GM20431 (cell line): Measurements from ENCODE around the gene BCORL1.

Experiments used
- in situ Hi-C: fragments of 300-500 bp; cut with MseI, MboI; formaldehyde crosslinking; loops from one replicate; pipeline ENCODE4 v1.15.0; 2020; ENCODE audit warnings: low sequenced_read_pairs; ENCODE audit not compliant: unreplicated experiment

The BCORL1 gene

GRCh38 chrX:130005089-130005807 is 22.8 kb downstream of the BCORL1 start:
- in situ Hi-C loops, result no loop called here

- in situ Hi-C loops, result no loop called here
Measured at GRCh38 chrX:130009658-130010223, 27.3 kb downstream of the BCORL1 start.

- in situ Hi-C loops, result no loop called here
Measured at GRCh38 chrX:130012683-130013082, 30.2 kb downstream of the BCORL1 start.

- in situ Hi-C loops, result no loop called here
Measured at GRCh38 chrX:130013661-130014060, 31.2 kb downstream of the BCORL1 start.

- in situ Hi-C loops, result no loop called here
Measured at GRCh38 chrX:130014356-130014755, 31.9 kb downstream of the BCORL1 start.

GRCh38 chrX:130014770-130015169 is 32.3 kb downstream of the BCORL1 start:
- in situ Hi-C loops, result no loop called here

GRCh38 chrX:130015181-130015580 is 32.7 kb downstream of the BCORL1 start:
- in situ Hi-C loops, result no loop called here

GRCh38 chrX:130018143-130018542 is 35.7 kb downstream of the BCORL1 start:
- in situ Hi-C loops, result no loop called here

- in situ Hi-C loops, result no loop called here
Measured at GRCh38 chrX:130020661-130021324, 38.4 kb downstream of the BCORL1 start.

GRCh38 chrX:130024127-130024526 is 41.7 kb downstream of the BCORL1 start:
- in situ Hi-C loops, result no loop called here

- in situ Hi-C loops, result loop anchor here (25.0 kb wide), 1 partner anchor 413 kb away; no protein-coding TSS in a partner anchor
Measured at GRCh38 chrX:130025256-130025655, 42.8 kb downstream of the BCORL1 start.

- in situ Hi-C loops, result loop anchor here (25.0 kb wide), 1 partner anchor 415 kb away; no protein-coding TSS in a partner anchor
Measured at GRCh38 chrX:130027569-130027968, 45.1 kb downstream of the BCORL1 start.

GRCh38 chrX:130028196-130028595 is 45.8 kb downstream of the BCORL1 start:
- in situ Hi-C loops, result loop anchor here (25.0 kb wide), 1 partner anchor 416 kb away; no protein-coding TSS in a partner anchor

GRCh38 chrX:130030826-130031225 is 48.4 kb downstream of the BCORL1 start:
- in situ Hi-C loops, result loop anchor here (25.0 kb wide), 1 partner anchor 419 kb away; no protein-coding TSS in a partner anchor

- in situ Hi-C loops, result loop anchor here (25.0 kb wide), 1 partner anchor 420 kb away; no protein-coding TSS in a partner anchor
Measured at GRCh38 chrX:130032552-130032951, 50.1 kb downstream of the BCORL1 start.

GRCh38 chrX:130034178-130034577 is 51.7 kb downstream of the BCORL1 start:
- in situ Hi-C loops, result loop anchor here (25.0 kb wide), 1 partner anchor 422 kb away; no protein-coding TSS in a partner anchor

- in situ Hi-C loops, result loop anchor here (25.0 kb wide), 1 partner anchor 428 kb away; no protein-coding TSS in a partner anchor
Measured at GRCh38 chrX:130039847-130040246, 57.4 kb downstream of the BCORL1 start.

GRCh38 chrX:130047416-130047815 is 65.0 kb downstream of the BCORL1 start:
- in situ Hi-C loops, result loop anchor here (25.0 kb wide), 1 partner anchor 435 kb away; no protein-coding TSS in a partner anchor

- in situ Hi-C loops, result loop anchor here (25.0 kb wide), 1 partner anchor 436 kb away; no protein-coding TSS in a partner anchor
Measured at GRCh38 chrX:130048686-130049222, 66.3 kb downstream of the BCORL1 start.

GRCh38 chrX:130049821-130050220 is 67.4 kb downstream of the BCORL1 start:
- in situ Hi-C loops, result loop anchor here (25.0 kb wide), 1 partner anchor 438 kb away; no protein-coding TSS in a partner anchor
